ENCODE measurements around the gene PAPOLG.

Gene PAPOLG

GRCh38 chr2:60775048-60775639 is 19.1 kb downstream of the PAPOLG start:
- H3K4me3 ChIP-seq (ENCODE audit: insufficient read depth, low read length, poor library complexity, severe bottlenecking), result no peak overlapping the region
- no peaks in the 10 kb centered on the region for H4K20me1 ChIP-seq (ENCODE audit: low read depth, low read length)
- H3K9ac ChIP-seq (ENCODE audit: low read length), result no peak overlapping the region
- no peak overlapping the region for H3K27ac ChIP-seq (ENCODE audit: low read depth, low read length)
- no peak overlapping the region for H3K4me2 ChIP-seq (ENCODE audit: low read depth, low read length, poor library complexity, severe bottlenecking)
- H3K27me3 ChIP-seq (ENCODE audit: low read length), result no peaks in the 10 kb centered on the region
- H3K36me3 ChIP-seq (ENCODE audit: low read length), result peaks cover 34% of the 10 kb centered on the region; the same call in 1 of the 2 replicates
- H3F3A ChIP-seq (ENCODE audit: insufficient read depth), result no peaks in the 10 kb centered on the region; the same call in 1 of the 2 replicates
- no peaks in the 10 kb centered on the region for H3K9me3 ChIP-seq (ENCODE audit: insufficient read depth, low read length)
- H3K9me2 ChIP-seq (replicated peaks; ENCODE audit: insufficient read depth, low read length), result no peaks in the 10 kb centered on the region
- H3K79me2 ChIP-seq (ENCODE audit: insufficient read depth, low read length), result no peaks in the 10 kb centered on the region
- TF ChIP-seq CTCF (IDR thresholded peaks at IDR 0.05; ENCODE audit: insufficient read depth, low read length, poor library complexity, severe bottlenecking) (no peak), EZH2phosphoT487 (conservative IDR thresholded peaks at IDR 0.05; ENCODE audit: low read length) (no peak)
- no peak overlapping the region for H2AFZ ChIP-seq (ENCODE audit: low read depth, low read length, severe bottlenecking)

- Histone ChIP-seq H4K20me1 (ENCODE audit: low read depth, low read length) (no peaks in the 10 kb centered on the region), H3F3A (ENCODE audit: insufficient read depth) (peaks cover 3% of the 10 kb centered on the region; the same call in 1 of the 2 replicates), H3K36me3 (ENCODE audit: low read length) (peaks cover 29% of the 10 kb centered on the region; the same call in 1 of the 2 replicates), H3K4me2 (ENCODE audit: low read depth, low read length, poor library complexity, severe bottlenecking) (no peak overlapping the region), H3K27me3 (ENCODE audit: low read length) (no peaks in the 10 kb centered on the region), H3K9me3 (ENCODE audit: insufficient read depth, low read length) (no peaks in the 10 kb centered on the region), H3K9ac (ENCODE audit: low read length) (no peak overlapping the region), H3K4me3 (ENCODE audit: insufficient read depth, low read length, poor library complexity, severe bottlenecking) (no peak overlapping the region), H3K79me2 (ENCODE audit: insufficient read depth, low read length) (no peaks in the 10 kb centered on the region), H3K9me2 (replicated peaks; ENCODE audit: insufficient read depth, low read length) (no peaks in the 10 kb centered on the region), H2AFZ (ENCODE audit: low read depth, low read length, severe bottlenecking) (no peak overlapping the region), H3K27ac (ENCODE audit: low read depth, low read length) (no peak overlapping the region)
- no peak for TF ChIP-seq EZH2phosphoT487 (conservative IDR thresholded peaks at IDR 0.05; ENCODE audit: low read length)
- no peak for TF ChIP-seq CTCF (IDR thresholded peaks at IDR 0.05; ENCODE audit: insufficient read depth, low read length, poor library complexity, severe bottlenecking)
These were observed 22.3 kb downstream of the PAPOLG start for GRCh38 chr2:60778352-60778751.

- no peaks in the 10 kb centered on the region for H4K20me1 ChIP-seq (ENCODE audit: low read depth, low read length)
- H3K4me3 ChIP-seq (ENCODE audit: insufficient read depth, low read length, poor library complexity, severe bottlenecking), result no peak overlapping the region
- H2AFZ ChIP-seq (ENCODE audit: low read depth, low read length, severe bottlenecking), result no peak overlapping the region
- no peak overlapping the region for H3K27ac ChIP-seq (ENCODE audit: low read depth, low read length)
- H3K9me2 ChIP-seq (replicated peaks; ENCODE audit: insufficient read depth, low read length), result no peaks in the 10 kb centered on the region
- peaks cover 29% of the 10 kb centered on the region; the same call in 1 of the 2 replicates for H3K36me3 ChIP-seq (ENCODE audit: low read length)
- TF ChIP-seq EZH2phosphoT487 (conservative IDR thresholded peaks at IDR 0.05; ENCODE audit: low read length), result no peak
- TF ChIP-seq CTCF (IDR thresholded peaks at IDR 0.05; ENCODE audit: insufficient read depth, low read length, poor library complexity, severe bottlenecking), result no peak
- no peaks in the 10 kb centered on the region for H3K27me3 ChIP-seq (ENCODE audit: low read length)
- peaks cover 3% of the 10 kb centered on the region; the same call in 1 of the 2 replicates for H3F3A ChIP-seq (ENCODE audit: insufficient read depth)
- no peaks in the 10 kb centered on the region for H3K79me2 ChIP-seq (ENCODE audit: insufficient read depth, low read length)
- H3K9ac ChIP-seq (ENCODE audit: low read length), result no peak overlapping the region
- H3K9me3 ChIP-seq (ENCODE audit: insufficient read depth, low read length), result no peaks in the 10 kb centered on the region
- no peak overlapping the region for H3K4me2 ChIP-seq (ENCODE audit: low read depth, low read length, poor library complexity, severe bottlenecking)
These were observed 23.4 kb downstream of the PAPOLG start for GRCh38 chr2:60779426-60779825.

Data from SU-DHL-6 (cell line).